Activated naive CD4-positive, alpha-beta T cell treated with anti-CD3 and anti-CD28 coated beads for 36 hours (primary cell): Measurements from ENCODE around the gene MAP2K4. TPM values are rescaled to one million over a fixed set of nuclear protein-coding genes. Genes with fewer than 3 reads are reported as not detected.

ENCODE experiments used
- CTCF ChIA-PET: fragments of 350-600 bp; sonication (Branson Sonifier 250); formaldehyde crosslinking; loops from one replicate; lab custom pipeline; 2021; ENCODE audit warnings: antibody characterized with exemption; lab: Charles Lee
- DNase-seq: peaks from one replicate; pipeline ENCODE4 v3.0.0-alpha.2; 2020
- H3K27ac Mint-ChIP-seq: one replicate; pipeline ENCODE4 v1.8.0; 2021; ENCODE audit warnings: mild to moderate bottlenecking, mixed read lengths
- H3K27me3 Mint-ChIP-seq: one replicate; pipeline ENCODE4 v1.8.0; 2021; ENCODE audit warnings: low read depth, mixed read lengths
- H3K36me3 Mint-ChIP-seq: one replicate; pipeline ENCODE4 v1.8.0; 2021; ENCODE audit warnings: low read depth, mixed read lengths
- H3K4me1 Mint-ChIP-seq: one replicate; pipeline ENCODE4 v1.8.0; 2021; ENCODE audit warnings: low read depth, mixed read lengths
- H3K4me3 Mint-ChIP-seq: one replicate; pipeline ENCODE4 v1.8.0; 2021; ENCODE audit warnings: mild to moderate bottlenecking, moderate library complexity, mixed read lengths
- H3K9me3 Mint-ChIP-seq: one replicate; pipeline ENCODE4 v1.8.0; 2021; ENCODE audit warnings: mixed read lengths
- intact Hi-C: fragments of 100-400 bp; cut with micrococcal nuclease; formaldehyde crosslinking; loops from one replicate; pipeline ENCODE4 v1.15.1; 2023
- total RNA-seq, 2 experiments: library from RNA; stranded (reverse); gene quantifications; one replicate each; pipeline ENCODE4 v1.2.3, GENCODE V29; 2021

The MAP2K4 gene
- total RNA-seq, 2 experiments from 2014 or later = 22.5 to 23.5 TPM

DNA sequence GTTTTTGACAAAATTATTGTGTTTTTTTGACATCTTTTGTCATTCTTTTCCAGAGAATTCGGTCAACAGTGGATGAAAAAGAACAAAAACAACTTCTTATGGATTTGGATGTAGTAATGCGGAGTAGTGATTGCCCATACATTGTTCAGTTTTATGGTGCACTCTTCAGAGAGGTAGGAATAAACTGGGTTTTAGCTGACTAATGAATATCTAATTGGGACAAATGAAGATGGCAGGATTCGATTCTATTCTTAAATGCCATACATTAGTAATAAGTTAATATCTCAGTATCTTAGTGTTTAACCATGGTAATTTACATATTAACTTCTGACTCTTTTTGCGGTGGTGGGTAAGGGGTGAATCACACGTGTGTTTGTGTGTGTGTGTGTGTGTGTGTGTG is 74.8 kb downstream of the MAP2K4 start:
- Mint-ChIP-seq H3K27me3 (no peaks in the 10 kb centered on the region), H3K9me3 (no peaks in the 10 kb centered on the region), H3K4me1 (peaks cover 4% of the 10 kb centered on the region), H3K27ac (no peak overlapping the region), H3K4me3 (no peak overlapping the region), H3K36me3 (peaks cover 31% of the 10 kb centered on the region)
- DNase-seq = no peak
- intact Hi-C loops = no loop called here
- CTCF ChIA-PET = no interaction called here

DNA sequence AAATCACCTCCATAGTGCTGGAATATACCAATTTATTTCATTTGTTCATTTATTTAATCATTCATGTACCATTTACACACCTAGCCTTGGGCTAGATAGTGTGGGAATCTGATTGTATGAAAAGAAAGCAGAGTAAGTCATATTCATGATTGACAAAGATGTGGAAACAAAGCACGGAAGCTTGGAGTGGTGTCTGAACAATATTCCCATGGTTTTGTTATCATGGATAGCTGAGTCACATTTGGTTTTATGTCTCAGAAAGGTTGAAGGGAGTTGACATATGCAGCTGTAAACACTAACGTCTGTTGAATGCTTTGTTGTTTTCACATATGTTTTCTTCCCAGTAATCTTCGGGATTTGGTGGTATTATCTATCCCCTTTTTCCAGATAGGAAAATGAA is 76.6 kb downstream of the MAP2K4 start:
- CTCF ChIA-PET = no interaction called here
- no peak overlapping the region for H3K27ac Mint-ChIP-seq
- H3K4me1 Mint-ChIP-seq = peaks cover 2% of the 10 kb centered on the region
- no peaks in the 10 kb centered on the region for H3K27me3 Mint-ChIP-seq
- H3K4me3 Mint-ChIP-seq = no peak overlapping the region
- no peak for DNase-seq
- H3K36me3 Mint-ChIP-seq = peaks cover 35% of the 10 kb centered on the region
- H3K9me3 Mint-ChIP-seq = no peaks in the 10 kb centered on the region
- intact Hi-C loops = no loop called here

DNA sequence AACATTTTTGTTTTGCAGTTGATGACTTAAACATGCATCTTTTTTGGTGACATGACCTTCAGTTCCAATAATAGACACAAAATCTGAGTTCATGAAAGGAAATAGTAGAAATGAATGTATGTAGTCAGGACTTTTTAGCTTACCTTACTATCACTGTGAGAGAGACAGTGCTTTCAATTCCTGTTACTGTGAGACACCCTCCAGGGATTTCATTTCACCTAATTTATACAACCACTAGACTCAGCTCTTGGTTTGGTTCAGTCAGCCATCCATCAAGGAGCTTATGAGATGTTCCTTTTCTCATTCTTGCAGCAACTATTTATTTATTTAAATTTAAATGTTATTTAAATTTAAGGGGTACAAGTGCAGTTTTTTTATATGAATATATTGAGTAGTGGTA is 77.9 kb downstream of the MAP2K4 start:
- intact Hi-C loops = no loop called here
- Mint-ChIP-seq H3K36me3 (peaks cover 38% of the 10 kb centered on the region), H3K27ac (no peak overlapping the region), H3K27me3 (no peaks in the 10 kb centered on the region), H3K9me3 (no peaks in the 10 kb centered on the region), H3K4me3 (no peak overlapping the region), H3K4me1 (peaks cover 5% of the 10 kb centered on the region)
- no peak for DNase-seq
- CTCF ChIA-PET = interaction anchor here (0.5 kb wide), 1 partner anchor 12 kb away, joined by 7 read pairs; no protein-coding TSS in a partner anchor

DNA sequence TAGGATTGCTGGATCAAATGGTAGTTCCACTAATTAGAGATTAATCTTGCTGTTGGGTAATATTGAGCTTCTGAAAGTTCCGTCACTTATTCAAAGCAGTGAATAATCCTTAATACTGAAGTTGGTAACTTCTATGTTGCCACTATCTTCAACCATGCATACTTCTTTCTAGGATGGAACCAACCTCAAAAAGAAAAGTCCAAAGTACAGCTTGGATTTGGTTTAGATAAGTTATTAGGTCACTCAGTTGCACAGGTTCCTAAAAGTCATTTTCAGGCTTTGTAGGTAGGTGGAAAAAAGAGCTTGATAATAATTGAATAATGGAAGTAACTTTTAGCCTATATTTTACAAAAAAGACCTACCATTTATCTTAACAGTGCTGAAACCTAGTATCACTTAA is 78.7 kb downstream of the MAP2K4 start:
- Mint-ChIP-seq H3K4me1 (peaks cover 5% of the 10 kb centered on the region), H3K4me3 (no peak overlapping the region), H3K27me3 (no peaks in the 10 kb centered on the region), H3K9me3 (no peaks in the 10 kb centered on the region), H3K27ac (no peak overlapping the region), H3K36me3 (peaks cover 38% of the 10 kb centered on the region)
- CTCF ChIA-PET = interaction anchor here (0.7 kb wide), 1 partner anchor 12 kb away, joined by 3 read pairs; no protein-coding TSS in a partner anchor
- intact Hi-C loops = no loop called here
- no peak for DNase-seq

DNA sequence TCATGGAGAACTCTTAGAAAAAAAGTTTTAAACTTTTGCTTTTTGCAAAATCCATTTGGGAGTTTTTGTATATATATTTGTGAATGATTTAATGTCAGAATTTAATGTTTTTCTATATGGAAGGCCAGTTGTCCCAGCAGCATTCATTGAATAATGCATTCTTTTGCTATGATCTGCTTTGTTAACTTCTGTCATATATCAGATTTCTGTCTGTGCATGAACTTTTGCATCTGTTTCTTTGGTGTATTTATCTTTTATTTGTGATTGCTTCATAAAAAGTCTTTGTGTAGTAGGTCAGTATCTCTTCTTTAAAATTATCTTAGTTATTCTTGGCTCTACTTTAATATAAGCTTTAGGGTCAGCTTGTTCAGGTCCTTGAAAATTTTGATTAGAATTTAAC is 84.2 kb downstream of the MAP2K4 start:
- H3K4me1 Mint-ChIP-seq = peaks cover 3% of the 10 kb centered on the region
- CTCF ChIA-PET = no interaction called here
- no peaks in the 10 kb centered on the region for H3K27me3 Mint-ChIP-seq
- intact Hi-C loops = no loop called here
- no peak overlapping the region for H3K4me3 Mint-ChIP-seq
- DNase-seq = no peak
- H3K9me3 Mint-ChIP-seq = no peaks in the 10 kb centered on the region
- H3K27ac Mint-ChIP-seq = no peak overlapping the region
- H3K36me3 Mint-ChIP-seq = peaks cover 19% of the 10 kb centered on the region

DNA sequence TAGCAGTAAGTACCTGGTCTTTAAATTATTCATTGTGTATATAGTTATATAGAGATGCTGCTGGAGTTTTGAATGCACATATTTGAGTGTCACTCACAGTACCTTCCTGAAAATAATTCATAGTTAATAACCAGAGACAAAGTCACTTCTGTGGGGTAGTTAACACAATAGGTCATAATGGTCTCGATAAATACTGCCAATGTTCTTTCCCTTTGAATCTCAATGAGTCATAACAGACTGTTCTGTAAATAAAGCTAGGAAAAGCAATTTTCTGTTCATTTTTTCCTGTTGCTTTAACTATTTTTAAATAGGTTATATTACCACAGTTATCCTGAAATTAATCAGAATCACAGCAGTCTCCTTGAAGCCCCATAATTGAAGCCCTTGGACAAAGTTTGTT is 87.2 kb downstream of the MAP2K4 start:
- Mint-ChIP-seq H3K27ac (no peak overlapping the region), H3K36me3 (peaks cover 20% of the 10 kb centered on the region), H3K4me1 (peaks cover 3% of the 10 kb centered on the region), H3K4me3 (no peak overlapping the region), H3K27me3 (no peaks in the 10 kb centered on the region), H3K9me3 (no peaks in the 10 kb centered on the region)
- intact Hi-C loops = no loop called here
- DNase-seq = no peak
- CTCF ChIA-PET = no interaction called here

DNA sequence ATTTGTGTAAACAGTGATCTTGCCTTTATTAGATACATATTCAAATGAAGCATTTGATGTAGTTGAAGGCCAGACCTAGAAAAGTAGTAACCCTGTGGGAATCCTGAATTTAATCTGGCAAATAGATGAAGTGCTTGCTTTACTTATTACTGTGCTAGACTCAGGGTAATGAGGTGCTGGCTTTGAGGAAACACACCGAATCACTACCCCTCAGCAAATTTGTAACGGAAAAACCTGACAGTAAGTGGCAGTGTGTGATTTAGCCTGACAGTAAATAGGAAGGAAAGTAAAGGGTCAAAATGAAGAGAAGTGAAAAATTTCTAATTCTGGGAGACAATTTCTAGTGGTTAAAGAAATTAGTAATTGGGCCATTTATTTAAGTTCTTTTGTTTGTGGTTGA is 90.2 kb downstream of the MAP2K4 start:
- CTCF ChIA-PET = no interaction called here
- Mint-ChIP-seq H3K27ac (no peak overlapping the region), H3K36me3 (peaks cover 37% of the 10 kb centered on the region), H3K27me3 (no peaks in the 10 kb centered on the region), H3K4me3 (no peak overlapping the region), H3K4me1 (no peaks in the 10 kb centered on the region), H3K9me3 (no peaks in the 10 kb centered on the region)
- intact Hi-C loops = no loop called here
- no peak for DNase-seq

DNA sequence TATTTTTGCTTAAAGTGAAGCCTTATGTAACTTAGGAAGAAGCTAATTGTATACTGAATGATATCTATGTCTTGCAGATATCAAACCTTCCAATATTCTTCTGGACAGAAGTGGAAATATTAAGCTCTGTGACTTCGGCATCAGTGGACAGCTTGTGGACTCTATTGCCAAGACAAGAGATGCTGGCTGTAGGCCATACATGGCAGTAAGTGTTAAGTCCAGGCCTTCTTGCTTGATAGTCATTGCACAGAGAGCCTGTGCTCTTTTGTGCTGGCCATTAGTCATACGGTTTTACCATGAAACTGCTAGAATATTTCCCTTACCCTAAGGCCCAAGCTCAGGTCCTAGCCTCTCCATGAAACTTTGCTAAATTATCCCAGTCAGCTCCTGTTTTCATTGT is 92.5 kb downstream of the MAP2K4 start:
- DNase-seq = no peak
- H3K4me1 Mint-ChIP-seq = no peaks in the 10 kb centered on the region
- H3K36me3 Mint-ChIP-seq = peaks cover 51% of the 10 kb centered on the region
- H3K9me3 Mint-ChIP-seq = no peaks in the 10 kb centered on the region
- intact Hi-C loops = no loop called here
- no peak overlapping the region for H3K27ac Mint-ChIP-seq
- H3K4me3 Mint-ChIP-seq = no peak overlapping the region
- H3K27me3 Mint-ChIP-seq = no peaks in the 10 kb centered on the region
- CTCF ChIA-PET = no interaction called here

DNA sequence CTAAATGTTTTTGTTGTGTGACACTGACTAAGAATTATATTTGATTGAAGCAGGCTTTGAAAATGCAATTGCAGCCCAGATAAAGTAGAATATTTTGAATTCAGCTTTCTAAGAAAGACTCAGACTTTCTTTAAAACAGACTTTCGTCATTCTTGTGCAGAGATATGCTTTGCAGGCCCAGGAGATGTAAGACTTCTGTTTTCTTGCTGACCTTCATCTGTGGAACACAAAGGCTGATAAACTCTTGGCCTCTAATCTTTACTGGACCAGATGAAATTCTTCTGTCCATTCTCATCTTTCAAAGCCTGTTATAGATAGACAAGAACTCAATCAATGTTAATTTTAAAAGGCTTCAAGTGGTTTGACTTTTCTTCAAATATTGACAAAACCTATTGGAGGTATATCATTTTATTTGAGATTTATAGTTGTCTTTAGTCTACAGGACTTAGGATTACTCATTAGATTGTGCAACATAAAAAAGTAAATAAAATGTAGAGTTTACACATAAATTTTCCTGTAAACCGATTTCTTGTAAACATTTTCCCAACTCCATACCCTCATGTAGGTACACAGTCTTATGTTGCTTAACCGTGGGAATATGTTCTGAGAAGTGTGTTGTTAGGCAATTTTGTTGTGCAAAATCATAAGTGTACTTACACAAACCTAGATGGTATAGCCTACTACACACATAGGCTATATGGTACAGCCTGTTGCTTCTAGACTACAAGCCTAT is 94.2 kb downstream of the MAP2K4 start:
- DNase-seq = no peak
- CTCF ChIA-PET = no interaction called here
- Mint-ChIP-seq H3K4me1 (no peaks in the 10 kb centered on the region), H3K4me3 (no peak overlapping the region), H3K36me3 (peaks cover 63% of the 10 kb centered on the region), H3K9me3 (no peaks in the 10 kb centered on the region), H3K27me3 (no peaks in the 10 kb centered on the region), H3K27ac (no peak overlapping the region)
- intact Hi-C loops = no loop called here

DNA sequence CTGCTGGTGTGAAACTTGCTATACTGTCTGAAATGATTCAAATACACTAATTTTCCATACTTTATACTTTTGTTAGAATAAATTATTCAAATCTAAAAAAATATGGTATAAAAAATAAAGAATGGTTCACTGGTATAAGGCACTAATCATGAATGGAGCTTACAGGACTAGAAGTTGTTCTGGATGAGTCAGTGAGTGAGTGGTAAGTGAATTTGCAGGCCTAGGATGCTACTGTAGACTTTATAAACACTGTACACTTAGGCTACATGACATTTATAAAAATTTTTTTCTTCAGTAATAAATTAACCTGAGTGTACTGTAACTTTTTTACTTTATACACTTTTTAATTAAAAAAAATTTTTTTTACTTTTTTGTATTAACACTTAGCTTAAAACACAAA is 95.5 kb downstream of the MAP2K4 start:
- H3K27ac Mint-ChIP-seq = no peak overlapping the region
- DNase-seq = no peak
- H3K27me3 Mint-ChIP-seq = no peaks in the 10 kb centered on the region
- no peaks in the 10 kb centered on the region for H3K9me3 Mint-ChIP-seq
- H3K4me1 Mint-ChIP-seq = no peaks in the 10 kb centered on the region
- peaks cover 62% of the 10 kb centered on the region for H3K36me3 Mint-ChIP-seq
- intact Hi-C loops = no loop called here
- CTCF ChIA-PET = no interaction called here
- H3K4me3 Mint-ChIP-seq = no peak overlapping the region

DNA sequence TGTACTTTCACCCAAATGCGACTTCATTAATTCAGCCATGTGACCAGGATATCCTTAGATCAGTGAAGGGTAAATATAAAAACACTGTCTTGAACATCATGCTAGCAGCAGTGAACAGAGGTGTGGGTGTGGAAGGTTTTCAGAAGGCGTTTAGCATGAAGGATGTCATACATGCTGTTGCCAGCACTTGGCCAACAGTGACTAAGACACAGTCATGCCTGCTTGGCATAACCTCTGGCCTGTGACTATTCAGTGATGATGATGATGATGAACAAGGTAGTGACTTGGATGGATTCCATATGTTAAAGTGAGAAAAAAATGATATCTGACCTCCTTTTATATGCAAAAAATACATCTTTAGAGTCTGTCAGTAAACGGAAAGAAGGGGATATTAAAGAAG is 97.9 kb downstream of the MAP2K4 start:
- no peak overlapping the region for H3K4me3 Mint-ChIP-seq
- intact Hi-C loops = no loop called here
- no peaks in the 10 kb centered on the region for H3K9me3 Mint-ChIP-seq
- H3K36me3 Mint-ChIP-seq = peaks cover 54% of the 10 kb centered on the region
- no peaks in the 10 kb centered on the region for H3K4me1 Mint-ChIP-seq
- DNase-seq = no peak
- no peaks in the 10 kb centered on the region for H3K27me3 Mint-ChIP-seq
- no peak overlapping the region for H3K27ac Mint-ChIP-seq
- CTCF ChIA-PET = no interaction called here

DNA sequence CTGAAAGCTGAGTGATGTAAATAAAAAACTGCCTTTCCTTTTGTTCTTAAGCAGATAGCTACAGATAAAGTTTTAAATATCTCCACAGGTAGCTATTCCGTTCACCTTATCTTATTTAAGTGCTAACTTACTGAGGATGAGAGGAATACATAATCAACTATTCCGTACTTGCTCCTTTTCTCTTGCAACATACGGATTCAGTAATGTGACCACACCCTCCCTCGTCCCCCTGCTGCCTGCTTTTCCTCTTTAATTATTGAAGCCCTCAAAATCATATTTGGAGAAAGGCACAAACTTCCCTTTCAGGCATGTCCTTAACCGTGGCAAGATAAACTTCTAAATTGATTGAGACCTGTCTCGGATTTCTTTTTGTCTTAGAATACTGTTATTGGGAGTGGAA is 101.4 kb downstream of the MAP2K4 start:
- CTCF ChIA-PET = no interaction called here
- intact Hi-C loops = no loop called here

DNA sequence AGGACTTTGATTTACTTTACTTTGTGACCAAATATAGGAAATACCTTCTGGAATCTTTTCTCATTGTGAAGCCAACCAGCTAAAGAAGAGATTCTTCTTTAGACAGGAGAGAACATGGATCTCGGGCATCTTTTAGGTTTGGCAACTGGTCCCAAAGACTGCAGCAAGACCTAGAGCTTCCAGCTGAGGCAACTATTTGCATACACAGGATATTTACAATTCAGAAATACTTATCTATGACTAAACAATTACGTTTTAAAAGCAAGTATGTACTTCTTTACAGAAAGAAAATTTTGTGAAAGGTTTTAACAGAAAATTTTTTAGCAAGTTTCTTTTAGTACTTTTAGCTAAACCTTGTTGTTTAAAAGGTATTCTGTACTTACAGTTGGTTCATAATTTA is 106.5 kb downstream of the MAP2K4 start:
- H3K36me3 Mint-ChIP-seq = peaks cover 72% of the 10 kb centered on the region
- H3K9me3 Mint-ChIP-seq = no peaks in the 10 kb centered on the region
- no peaks in the 10 kb centered on the region for H3K4me1 Mint-ChIP-seq
- CTCF ChIA-PET = no interaction called here
- no peak for DNase-seq
- H3K4me3 Mint-ChIP-seq = no peak overlapping the region
- no peak overlapping the region for H3K27ac Mint-ChIP-seq
- intact Hi-C loops = no loop called here
- no peaks in the 10 kb centered on the region for H3K27me3 Mint-ChIP-seq

More for the DNA sequence above, 101.4 kb downstream of the MAP2K4 start:
- DNase-seq = no peak
- H3K36me3 Mint-ChIP-seq = peaks cover 62% of the 10 kb centered on the region
- H3K4me1 Mint-ChIP-seq = no peaks in the 10 kb centered on the region
- no peak overlapping the region for H3K27ac Mint-ChIP-seq
- H3K9me3 Mint-ChIP-seq = no peaks in the 10 kb centered on the region
- H3K27me3 Mint-ChIP-seq = no peaks in the 10 kb centered on the region
- H3K4me3 Mint-ChIP-seq = no peak overlapping the region
